Loucy (cell line): ENCODE data around the gene LRP1-AS.

Source experiments
- EZH2phosphoT487 ChIP-seq: fragments of 200-600 bp; IDR thresholded peaks from 2 replicates; pipeline ENCODE4 v1.6.1; 2018; ENCODE audit warnings: antibody characterized with exemption, mild to moderate bottlenecking, moderate library complexity, borderline replicate concordance
- TF ChIP-seq, protein P1 (sequence below): fragments of 200-600 bp; sonication (generic); conservative IDR thresholded peaks from 2 replicates; pipeline ENCODE4 v1.5.1; 2014; ENCODE audit warnings: mild to moderate bottlenecking, antibody characterized with exemption, low read length

DNA sequence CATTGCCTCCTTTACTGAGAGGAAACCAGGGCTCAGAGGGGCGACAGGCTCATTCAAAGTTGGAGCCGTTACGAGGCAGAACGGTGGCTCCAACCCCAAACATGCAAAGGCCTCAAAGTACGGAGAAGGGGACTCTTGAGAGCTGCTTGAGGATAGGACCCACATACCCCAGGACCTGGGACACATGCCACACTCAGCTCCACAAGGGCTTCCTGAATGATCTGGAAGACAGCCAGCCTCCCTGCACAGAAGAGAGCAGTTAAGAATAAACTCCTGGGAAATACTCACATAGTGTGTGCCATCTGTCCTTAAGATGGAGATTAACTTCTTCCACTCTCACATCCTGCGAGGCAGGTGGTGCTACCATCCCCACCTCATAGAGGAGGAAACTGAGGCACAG lies 42.6 kb upstream of the LRP1-AS start:
- TF ChIP-seq, protein P1, sequence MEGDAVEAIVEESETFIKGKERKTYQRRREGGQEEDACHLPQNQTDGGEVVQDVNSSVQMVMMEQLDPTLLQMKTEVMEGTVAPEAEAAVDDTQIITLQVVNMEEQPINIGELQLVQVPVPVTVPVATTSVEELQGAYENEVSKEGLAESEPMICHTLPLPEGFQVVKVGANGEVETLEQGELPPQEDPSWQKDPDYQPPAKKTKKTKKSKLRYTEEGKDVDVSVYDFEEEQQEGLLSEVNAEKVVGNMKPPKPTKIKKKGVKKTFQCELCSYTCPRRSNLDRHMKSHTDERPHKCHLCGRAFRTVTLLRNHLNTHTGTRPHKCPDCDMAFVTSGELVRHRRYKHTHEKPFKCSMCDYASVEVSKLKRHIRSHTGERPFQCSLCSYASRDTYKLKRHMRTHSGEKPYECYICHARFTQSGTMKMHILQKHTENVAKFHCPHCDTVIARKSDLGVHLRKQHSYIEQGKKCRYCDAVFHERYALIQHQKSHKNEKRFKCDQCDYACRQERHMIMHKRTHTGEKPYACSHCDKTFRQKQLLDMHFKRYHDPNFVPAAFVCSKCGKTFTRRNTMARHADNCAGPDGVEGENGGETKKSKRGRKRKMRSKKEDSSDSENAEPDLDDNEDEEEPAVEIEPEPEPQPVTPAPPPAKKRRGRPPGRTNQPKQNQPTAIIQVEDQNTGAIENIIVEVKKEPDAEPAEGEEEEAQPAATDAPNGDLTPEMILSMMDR, result no peak
- TF ChIP-seq EZH2phosphoT487, result no peak
